ENCODE results near the gene ARHGDIG. TPM values are rescaled to one million over a fixed set of nuclear protein-coding genes. Genes with fewer than 3 reads are reported as not detected.
"Not testable (repeated sequence)": the region's sequence is repeated elsewhere in the genome, so short reads cannot be mapped to it uniquely, and the experiment has no call there.

ARHGDIG gene
- total RNA-seq, 4 donors from 2014 or later = not detected

GRCh38 chr16:266258-267164, 13.9 kb upstream of the ARHGDIG start:
- WGBS, 2 donors = 63 to 72% methylated on average over 7 to 13 of the region's 25 CpGs
- TF ChIP-seq POLR2A (IDR thresholded peaks at IDR 0.05) = no peak
- TF ChIP-seq CTCF (IDR thresholded peaks at IDR 0.05) = no peak
- no peak for DNase-seq
- Histone ChIP-seq H3K27ac (no peak overlapping the region), H3K9me3 (no peaks in the 10 kb centered on the region), H3K4me1 (peaks cover 0 to 26% (median 3%) of the 10 kb centered on the region in 3 donors), H3K27me3 (peaks cover 0 to 3% (median 0%) of the 10 kb centered on the region in 4 donors), H3K4me3 (no peak overlapping the region), H3K36me3 (peaks cover 17 to 41% (median 18%) of the 10 kb centered on the region in 3 donors)
- intact Hi-C loops (cut with DNase I) = no loop called here

- H3K36me3 ChIP-seq = peaks cover 14 to 31% (median 14%) of the 10 kb centered on the region in 3 donors
- intact Hi-C loops (cut with DNase I); H3K27ac ChIP-seq; H3K27me3 ChIP-seq; H3K9me3 ChIP-seq; H3K4me3 ChIP-seq; DNase-seq: not testable (repeated sequence)
- 87 to 88% methylated on average over 17 of the region's 17 CpGs for WGBS, 2 donors
- peaks cover 0 to 26% (median 3%) of the 10 kb centered on the region in 3 donors for H3K4me1 ChIP-seq
Measured at GRCh38 chr16:267562-267961, 12.8 kb upstream of the ARHGDIG start.

GRCh38 chr16:268141-269053, 12.0 kb upstream of the ARHGDIG start:
- no peak for DNase-seq
- TF ChIP-seq POLR2A (IDR thresholded peaks at IDR 0.05) = no peak
- no peak for TF ChIP-seq CTCF (IDR thresholded peaks at IDR 0.05)
- Histone ChIP-seq H3K27me3 (peaks cover 0 to 15% (median 0%) of the 10 kb centered on the region in 4 donors), H3K27ac (peak overlapping the region in 2 of 4 donors; percentile 29 to 52), H3K9me3 (no peaks in the 10 kb centered on the region), H3K4me3 (no peak overlapping the region), H3K36me3 (peaks cover 9 to 22% (median 12%) of the 10 kb centered on the region in 3 donors), H3K4me1 (peaks cover 0 to 29% (median 3%) of the 10 kb centered on the region in 3 donors)
- whole genome bisulfite sequencing, 2 donors = 37 to 64% methylated on average over 29 to 34 of the region's 40 CpGs
- intact Hi-C loops (cut with DNase I) = no loop called here

- H3K9me3 ChIP-seq = no peaks in the 10 kb centered on the region
- TF ChIP-seq CTCF (IDR thresholded peaks at IDR 0.05) (no peak), POLR2A (IDR thresholded peaks at IDR 0.05) (no peak)
- H3K36me3 ChIP-seq = peaks cover 2 to 14% (median 3%) of the 10 kb centered on the region in 3 donors
- peaks cover 0 to 38% (median 3%) of the 10 kb centered on the region in 3 donors for H3K4me1 ChIP-seq
- H3K27ac ChIP-seq = no peak overlapping the region
- peaks cover 0 to 23% (median 0%) of the 10 kb centered on the region in 4 donors for H3K27me3 ChIP-seq
- intact Hi-C loops (cut with DNase I) = no loop called here
- 90% methylated on average over 2 of the region's 24 CpGs; no CpG with 5 or more reads in 1 of the 2 donors for WGBS, 2 donors
- no peak for DNase-seq
- no peak overlapping the region for H3K4me3 ChIP-seq
Measured at GRCh38 chr16:269061-269796, 11.2 kb upstream of the ARHGDIG start.

Measured in esophagus squamous epithelium (tissue), 5 donors.